GM19463 (cell line): ENCODE results near the gene CPXM2.

Source experiments
- ATAC-seq: cut with Tn5 transposase; IDR thresholded peaks from one replicate; pipeline ENCODE4 v1.9.1; 2021; ENCODE audit warnings: mild to moderate bottlenecking, moderate library complexity; ENCODE audit not compliant: unreplicated experiment

CPXM2 gene

DNA sequence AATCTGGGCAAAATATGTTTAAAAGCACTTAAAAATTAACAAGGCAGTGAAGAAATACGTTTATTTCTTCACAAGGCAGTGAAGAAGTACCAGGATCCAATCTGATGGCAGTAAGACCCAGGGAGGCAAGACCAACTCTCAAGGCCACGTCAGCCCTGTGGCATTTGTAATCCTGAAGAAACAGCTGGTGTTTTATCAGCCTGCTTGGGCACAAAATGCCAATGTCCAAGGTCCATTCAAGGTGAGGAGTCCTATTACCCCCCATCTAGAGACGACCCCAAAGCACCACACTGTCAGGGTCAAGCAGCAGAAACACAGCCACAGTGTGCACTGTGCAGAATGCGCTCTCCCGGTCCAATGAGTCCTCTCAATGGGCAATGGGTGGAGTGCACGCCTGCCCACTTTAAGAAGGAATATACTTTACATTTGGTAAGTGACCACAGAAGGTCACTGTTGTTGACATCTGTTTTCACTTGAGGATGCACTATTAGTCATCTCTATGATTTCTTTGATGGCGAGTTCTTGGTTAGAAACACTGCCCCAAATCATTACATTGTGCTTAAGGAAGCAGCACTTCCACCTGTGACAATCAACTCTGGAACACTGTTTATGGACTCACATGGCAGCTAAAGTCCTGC, 12.8 kb downstream of the CPXM2 start:
- ATAC-seq: no peak

DNA sequence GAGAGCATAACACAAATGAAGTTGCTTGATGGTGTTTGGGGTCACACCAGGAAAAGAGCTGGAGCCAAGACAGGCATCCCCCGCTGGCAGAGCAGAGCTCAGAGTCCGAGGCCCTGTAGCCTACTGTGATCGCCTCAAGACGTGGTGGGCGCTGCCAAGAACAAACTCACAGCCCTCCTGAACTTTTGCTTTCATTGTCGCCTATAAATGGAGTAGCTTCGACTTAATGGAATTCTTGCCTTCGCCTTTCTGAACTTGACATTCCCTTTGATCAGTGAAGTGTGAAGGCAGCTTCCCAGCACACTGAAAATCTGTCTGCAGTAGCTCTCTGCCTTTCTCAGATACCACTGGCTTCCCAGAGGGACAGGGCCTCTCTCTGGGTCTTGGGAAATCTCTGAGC, 21.3 kb downstream of the CPXM2 start:
- ATAC-seq: no peak

DNA sequence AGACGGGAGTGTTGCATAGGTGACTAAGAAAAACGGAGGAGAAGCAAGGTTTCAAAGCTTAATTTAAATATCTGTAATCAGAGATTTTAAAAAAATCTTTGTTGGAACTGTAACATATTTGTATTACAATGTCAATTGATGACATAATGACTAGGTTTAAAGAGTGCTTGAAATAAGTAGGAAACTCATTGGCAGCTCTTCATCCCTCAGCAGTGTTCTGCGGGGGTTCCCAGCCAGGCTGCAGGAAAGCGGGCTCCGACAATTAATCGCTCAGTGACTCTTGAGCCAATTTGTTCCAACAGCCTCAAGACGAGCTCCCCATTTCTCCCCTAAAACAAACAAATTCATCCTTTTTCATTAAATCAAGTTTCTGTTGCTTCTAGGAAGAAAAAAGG, 22.6 kb downstream of the CPXM2 start:
- no peak for ATAC-seq

DNA sequence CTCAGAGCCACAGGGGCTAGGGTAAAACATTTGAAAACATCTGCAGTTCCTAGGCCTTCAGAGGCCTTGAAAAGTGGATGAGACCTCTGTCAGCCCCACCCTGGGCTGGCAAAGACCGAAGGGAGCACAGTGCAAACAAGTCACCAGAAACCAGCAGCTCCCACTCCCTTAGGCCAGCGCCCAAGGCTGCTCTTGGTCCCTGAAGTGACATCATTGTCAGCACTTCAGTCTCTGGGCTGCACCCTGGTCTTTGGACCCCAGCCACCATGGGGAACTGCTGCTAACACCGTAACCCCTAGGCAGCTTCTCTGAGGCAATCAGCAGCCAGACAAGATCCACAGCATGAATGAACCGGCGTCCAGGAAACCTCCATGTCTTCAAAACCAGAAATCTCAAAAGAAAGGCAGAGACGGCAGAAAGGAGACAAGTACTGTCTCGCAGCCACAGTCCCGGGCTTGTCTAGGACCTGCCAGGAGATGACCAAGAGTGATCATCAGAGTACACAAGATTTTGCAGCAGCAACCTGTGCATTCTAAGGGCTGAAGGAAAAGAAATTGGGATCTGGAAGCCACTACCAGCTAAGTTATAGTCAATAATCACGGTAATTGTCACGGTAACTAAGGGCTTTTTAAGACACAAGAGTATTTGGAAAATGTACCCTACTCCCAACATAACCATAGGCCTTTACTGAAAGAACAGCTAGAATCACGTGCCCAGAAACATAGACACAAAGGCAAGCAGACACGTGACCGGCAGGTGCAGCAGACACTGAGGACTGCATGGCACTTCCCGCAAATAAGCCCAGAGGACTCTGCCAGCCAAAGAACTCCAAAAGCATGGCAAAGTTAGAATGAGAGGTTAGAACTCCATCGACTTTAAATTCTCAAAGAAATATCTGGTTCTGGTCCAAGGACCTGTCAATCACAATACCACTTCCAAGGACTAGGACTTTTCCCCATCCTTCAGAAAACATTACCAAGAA, 23.3 kb downstream of the CPXM2 start:
- no peak for ATAC-seq

DNA sequence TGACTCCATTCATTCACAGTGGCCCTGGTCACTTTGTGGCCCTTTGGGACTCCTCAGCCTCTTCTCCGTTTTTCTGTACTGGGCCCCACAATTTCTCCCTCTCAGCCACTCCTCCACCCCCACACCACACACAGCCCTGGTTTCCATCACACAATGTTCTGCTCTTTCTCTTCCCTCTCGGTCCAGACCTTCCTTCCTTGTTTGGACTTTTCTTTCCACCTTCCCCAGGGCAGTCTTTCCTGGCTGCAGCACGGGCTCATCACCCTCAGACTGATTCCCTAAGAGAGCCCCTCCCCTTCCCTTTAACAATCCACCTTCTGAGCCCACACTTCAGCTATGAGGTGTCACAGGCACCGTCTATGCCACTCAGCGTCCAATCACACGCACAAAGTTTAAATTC, 25.7 kb downstream of the CPXM2 start:
- ATAC-seq: no peak

DNA sequence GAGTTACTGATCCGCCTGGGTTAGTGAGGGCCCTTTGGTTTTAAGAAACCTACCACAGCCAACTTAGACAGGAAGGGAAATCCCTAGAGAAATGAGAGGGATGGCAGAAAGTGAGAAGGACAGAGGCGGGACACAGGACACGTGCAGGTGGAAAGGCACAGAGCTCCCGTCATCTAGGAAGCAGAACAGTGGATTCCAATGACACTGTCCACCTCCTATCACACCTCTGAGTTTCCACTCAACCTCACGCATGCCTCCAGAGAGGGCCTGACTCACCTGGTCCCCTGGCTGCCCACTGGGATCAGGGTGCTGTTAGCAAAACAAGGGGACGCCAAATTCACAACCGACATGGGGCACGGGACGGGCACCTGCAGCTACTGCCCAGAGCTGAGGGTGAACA, 26.3 kb downstream of the CPXM2 start:
- ATAC-seq: no peak

DNA sequence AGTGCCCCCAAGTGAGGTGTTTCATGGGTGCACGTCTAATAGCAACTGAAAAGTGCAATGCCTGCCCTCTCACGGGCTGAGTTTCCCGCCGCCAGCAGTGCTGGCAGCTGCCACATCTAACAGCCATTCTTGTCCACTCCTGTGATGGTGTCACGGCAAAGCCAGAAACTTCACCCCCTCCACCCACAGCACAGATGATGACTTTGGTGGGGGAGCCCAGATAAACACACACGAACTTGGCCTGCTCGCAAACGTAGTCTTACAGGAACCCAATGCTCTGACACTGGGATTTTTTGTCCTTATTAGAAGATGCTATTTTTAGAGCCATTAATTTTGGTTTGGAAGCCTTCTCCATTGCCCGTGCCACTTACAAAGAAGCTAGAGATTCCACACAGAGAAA, 26.7 kb downstream of the CPXM2 start:
- ATAC-seq: no peak

DNA sequence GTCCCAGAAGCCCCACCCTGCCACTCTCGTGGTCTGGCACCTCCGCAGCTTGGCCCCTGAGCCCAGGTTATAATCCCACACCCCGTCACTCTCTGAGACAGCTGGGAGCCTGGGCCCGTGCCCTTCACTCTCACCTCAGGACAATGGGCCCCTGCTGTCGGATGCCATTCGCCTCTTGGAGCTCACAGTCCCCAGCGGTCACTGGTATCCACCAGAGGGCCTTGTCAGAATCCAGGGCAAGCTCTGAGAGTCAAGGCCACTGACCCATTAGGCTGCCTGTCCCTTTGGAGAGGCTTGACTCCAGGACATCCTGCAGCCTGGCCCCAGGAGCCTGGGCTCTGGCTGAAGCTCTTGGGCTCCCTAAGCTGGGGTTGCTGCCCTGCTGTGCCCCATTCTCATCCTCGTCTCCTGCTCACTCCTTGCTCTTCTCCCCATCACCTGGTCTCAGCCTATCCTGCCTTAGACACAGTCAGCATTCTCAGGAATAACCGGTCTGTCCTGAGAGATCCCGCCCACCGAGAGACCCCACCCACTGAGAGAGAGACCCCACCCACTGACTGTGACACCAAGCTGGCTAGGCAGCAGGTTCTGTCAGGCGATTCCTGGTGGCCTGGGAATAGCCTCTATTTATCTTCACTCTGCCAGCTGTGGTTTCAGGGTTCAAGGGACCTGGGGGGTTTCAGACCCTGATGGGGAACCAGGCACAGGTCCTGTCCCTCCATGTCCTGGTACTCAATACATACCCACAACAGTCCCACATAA, 27.7 kb downstream of the CPXM2 start:
- ATAC-seq: no peak

DNA sequence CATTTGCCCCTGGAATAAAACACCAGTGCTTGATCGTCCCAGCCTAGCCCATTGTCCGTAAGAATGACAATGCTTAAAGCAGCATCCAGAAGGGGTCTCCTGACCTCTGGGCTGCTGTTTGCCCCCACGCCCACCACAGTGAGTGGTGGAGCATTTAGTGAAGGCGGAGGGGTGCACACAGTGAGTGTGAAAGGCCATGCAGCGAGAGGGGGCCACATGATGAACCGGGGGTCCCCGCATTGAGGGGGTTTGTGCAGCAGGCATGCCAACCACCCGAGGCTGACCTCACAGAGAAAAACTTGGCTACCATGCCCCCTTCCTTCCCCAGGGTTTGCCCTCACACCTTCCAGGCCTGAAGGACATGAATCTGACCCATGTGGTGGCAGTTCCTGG, 28.4 kb downstream of the CPXM2 start:
- no peak for ATAC-seq

DNA sequence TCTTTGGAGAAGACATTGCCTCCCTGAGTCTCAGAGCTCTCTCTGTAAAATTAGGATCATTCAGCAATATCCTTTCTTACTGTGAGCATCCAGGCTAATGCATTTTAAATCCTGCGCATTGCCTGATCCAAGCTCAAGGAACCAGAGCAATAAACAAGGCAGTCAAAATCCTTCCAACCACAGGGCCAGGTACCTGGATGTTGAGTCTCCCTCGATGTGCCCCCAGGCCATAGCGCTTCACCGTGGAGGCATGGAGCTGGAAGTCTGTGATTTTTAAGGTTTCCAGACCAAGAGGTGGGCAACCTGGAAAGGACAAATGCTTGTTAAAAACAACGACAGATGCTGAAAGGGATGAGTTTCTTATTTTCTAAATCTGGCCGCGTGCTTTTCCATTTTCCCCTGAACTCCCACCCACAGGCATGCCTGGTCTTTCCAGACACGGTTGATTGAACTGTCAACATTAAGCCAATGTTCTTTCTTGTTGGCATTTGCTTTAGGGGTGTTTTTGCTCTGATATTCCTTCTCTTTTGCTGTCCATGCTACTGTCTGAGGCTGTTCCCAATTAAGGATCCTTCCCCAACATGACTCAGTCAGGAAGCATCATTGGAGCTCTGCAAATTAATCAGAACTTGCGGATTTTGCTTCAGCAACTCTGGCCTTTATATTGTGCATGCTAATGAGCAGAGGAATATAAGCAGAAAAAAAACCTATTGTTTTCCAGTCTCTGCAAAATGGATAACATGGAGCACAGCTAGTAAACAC, 29.0 kb downstream of the CPXM2 start:
- no peak for ATAC-seq

DNA sequence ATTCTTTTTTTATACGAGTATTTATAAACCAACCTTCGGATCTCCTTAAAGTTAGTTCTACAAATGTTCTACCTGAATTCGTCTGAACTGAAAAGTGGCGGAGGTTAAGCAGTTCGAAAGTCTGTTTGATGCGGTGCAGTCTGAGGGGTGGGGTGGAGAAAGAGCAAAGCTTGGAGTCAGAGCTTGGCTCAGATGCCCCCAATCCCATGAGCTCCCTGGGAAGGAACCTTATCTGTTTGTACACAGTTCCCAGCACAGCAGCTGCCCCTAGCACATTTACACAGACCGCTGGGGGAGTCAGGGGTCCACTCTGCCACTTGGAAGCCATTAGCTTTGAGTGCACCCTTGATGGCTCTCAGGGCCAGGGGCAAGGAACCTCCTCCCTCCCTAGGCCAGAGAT, 30.8 kb downstream of the CPXM2 start:
- ATAC-seq: no peak

DNA sequence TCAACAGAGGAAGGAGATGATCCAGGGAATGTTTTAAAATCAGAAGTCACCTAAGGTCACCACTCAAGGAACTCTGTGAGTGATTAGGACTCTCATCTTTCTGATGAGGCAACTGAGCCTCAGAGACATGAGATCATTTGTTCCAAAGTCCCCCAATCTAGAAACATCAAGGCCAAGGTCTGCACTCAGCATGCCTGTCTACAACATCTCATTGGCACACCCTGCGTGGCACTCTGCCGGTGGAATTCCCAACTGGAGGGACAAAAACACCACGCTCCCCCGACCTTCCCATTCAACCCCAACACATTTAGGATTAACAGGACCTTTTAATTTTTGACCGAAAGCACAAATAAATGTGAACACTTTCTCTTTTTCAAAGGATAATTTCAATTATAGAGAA, 31.4 kb downstream of the CPXM2 start:
- ATAC-seq: no peak

DNA sequence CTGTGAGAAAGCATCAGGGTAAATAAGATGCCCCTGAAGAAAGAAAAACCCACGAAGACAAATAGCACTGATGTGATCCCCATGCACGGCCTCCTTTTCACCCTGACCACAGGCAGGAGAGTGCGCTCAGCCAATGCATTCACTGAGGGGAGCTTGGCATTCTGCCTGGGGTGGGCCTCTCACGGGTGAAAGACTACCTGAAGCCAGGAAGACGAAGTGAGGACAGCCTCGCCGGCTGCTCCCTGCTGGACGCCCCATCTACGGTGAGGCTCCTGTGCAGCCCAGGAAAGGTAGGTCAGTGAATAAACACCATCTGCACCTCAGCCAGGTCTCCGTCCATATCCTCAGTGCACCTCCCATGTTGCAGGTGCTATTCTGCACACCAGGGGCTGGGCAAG, 32.0 kb downstream of the CPXM2 start:
- no peak for ATAC-seq

DNA sequence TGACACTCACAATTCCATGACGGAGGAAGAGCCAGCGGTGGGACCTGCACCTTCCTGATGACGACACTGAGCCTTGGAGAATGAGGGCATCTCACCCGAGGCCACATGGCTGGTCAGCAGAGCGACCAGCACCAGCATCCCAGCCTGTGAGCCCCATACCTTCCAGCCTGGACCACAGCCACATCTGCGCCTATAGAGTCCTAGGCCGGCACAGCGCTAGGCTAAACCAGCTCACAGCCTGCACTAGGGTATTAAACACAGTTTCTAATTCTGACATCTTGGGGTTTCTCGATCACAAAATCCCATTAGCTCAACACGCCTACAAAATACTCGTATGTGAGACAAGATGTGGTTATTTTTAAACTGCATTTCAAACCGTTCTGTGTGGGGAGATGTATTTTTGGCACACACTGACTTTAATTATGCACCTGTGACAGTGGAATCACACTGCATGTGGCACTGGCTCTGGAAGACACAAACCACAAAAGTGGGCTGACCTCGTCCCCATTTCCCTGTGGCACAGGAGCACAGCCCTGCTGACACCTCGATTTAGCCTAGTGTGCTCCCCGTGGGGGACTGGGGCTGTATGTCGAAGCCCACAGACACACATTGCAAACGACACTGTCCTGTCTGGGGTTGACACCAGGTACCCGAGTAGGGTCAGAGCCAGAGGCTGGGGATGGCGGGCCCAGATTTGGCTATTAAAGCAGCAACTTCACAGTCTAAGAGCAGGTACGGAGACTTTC, 32.5 kb downstream of the CPXM2 start:
- no peak for ATAC-seq

DNA sequence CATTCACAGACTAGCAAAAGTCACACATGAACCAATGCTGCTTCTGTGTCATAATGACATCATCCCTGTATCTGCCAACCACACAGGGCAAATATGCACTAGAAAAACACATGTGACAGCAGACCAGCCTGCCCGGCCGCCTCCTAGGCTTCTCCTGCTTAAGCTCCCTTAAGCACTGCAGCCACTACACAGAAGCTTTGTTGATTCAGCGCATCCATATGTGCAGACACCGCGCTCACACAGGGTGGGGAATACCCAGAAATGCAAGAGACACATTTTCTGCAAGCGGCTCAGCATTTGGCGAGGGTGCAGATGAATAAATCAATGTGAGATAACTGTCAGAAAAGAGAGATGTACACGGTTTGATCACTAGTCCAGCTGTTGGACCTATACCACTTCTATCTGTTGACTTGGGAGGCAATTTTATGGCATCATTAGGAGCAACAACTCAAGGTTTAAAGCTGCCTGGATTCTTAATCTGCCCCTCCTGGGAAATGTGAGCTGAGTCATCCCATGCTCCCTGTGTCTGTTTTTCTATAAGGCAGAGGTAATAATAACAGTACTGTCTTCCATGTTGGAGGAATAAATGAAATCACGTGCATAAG, 33.4 kb downstream of the CPXM2 start:
- ATAC-seq: no peak

DNA sequence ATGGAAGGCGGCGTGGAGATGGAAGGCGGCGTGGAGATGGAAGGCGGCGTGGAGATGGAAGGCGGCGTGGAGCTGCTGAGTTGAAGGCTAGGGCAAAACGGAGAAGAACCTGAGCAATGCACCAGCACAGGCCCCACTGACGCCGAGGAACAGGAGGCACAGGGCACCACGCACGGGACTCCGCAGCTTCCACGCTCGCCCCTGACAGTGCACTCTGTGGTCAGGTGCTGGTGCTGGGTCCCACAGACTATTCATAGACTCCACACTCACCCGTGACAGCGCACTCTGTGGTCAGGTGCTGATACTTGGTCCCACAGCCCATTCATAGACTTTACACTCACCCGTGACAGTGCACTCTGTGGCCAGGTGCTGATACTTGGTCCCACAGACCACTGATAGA, 34.0 kb downstream of the CPXM2 start:
- ATAC-seq: no peak

DNA sequence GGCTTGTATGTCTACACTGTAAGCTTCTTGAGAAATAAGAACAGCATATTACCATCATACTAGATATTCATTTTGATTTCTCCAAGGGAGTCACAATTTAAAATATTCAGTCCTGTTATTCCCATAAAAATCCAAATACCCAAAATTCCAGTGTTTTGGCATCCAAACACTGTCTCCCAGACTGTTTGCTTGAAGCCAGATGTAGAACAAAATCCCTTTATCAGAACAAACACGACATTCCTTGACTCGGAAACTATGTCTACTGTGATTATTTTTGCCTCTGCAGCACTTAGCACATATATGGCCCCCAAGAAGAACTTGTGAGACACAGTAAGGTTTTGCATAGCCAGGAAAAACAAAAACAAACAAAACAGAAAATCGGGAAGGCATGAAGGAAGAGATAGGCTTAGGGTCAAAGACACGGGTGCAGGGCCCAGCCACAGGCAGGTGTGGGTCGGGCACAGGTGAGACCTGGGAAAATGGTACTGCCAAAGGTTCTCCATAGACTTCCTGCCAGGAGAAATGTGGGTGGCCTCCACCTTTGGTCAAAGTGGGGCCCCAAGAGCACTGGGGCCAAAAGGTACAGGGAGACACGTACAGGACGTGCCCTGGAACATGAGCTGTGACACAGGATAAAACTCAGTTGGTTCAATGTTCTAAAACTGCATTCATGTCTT, 36.5 kb downstream of the CPXM2 start:
- ATAC-seq: no peak

DNA sequence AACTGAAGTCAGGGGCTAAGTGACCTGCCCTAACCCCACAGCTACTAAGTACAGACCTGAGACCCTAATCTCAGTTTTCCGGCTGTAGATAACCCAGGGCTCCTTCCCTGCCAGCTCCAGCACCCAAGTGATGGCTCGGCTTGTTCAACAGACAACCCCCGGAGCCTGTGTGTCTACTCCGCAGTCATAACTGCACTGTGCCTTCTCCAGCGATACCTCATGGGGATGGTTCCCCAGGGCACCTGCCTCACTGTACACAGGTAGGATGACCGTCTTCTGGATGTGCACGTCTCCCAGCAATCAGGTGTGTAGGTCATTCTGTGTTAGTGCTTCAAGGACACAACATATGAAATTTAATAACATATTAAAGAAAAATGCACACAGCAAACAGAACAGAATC, 37.1 kb downstream of the CPXM2 start:
- no peak for ATAC-seq

DNA sequence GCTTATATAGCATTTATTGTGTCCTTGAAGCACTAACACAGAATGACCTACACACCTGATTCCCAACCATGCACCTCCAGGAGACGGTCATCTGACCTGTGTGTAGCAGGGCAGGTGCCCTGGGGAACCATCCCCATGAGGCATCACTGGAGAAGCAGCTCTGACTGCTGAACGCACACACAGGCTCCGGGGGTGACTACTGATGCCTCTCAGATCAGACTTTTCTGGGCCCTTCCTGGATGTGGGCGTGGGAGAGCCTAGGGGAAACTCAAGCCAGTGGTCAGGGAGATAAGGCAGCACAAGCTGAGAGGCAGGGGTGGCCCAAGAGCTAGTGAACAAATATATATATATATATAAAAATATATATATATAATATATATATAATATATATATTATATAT, 37.6 kb downstream of the CPXM2 start:
- no peak for ATAC-seq
